Prostate gland (tissue), 2 donors: ENCODE measurements around the gene EXO5.

Source experiments
- POLR2A ChIP-seq: fragments of 450-650 bp; IDR thresholded peaks from one replicate; pipeline ENCODE4 v1.6.1; 2016; ENCODE audit warnings: antibody characterized with exemption, mild to moderate bottlenecking
- TF ChIP-seq, protein P1 (sequence below), 4 experiments: fragments of 200-600 bp in 2 of 4; fragments of 450-650 bp in 2 of 4; sonication (generic) in 2 of 4; IDR thresholded peaks; 1 replicate in 3 of 4; 2 replicates in 1 of 4; pipeline ENCODE4 v1.5.1; 2016 to 2019; ENCODE audit warnings: antibody characterized with exemption in 4 of 4, mild to moderate bottlenecking in 2 of 4, moderate library complexity in 2 of 4

DNA sequence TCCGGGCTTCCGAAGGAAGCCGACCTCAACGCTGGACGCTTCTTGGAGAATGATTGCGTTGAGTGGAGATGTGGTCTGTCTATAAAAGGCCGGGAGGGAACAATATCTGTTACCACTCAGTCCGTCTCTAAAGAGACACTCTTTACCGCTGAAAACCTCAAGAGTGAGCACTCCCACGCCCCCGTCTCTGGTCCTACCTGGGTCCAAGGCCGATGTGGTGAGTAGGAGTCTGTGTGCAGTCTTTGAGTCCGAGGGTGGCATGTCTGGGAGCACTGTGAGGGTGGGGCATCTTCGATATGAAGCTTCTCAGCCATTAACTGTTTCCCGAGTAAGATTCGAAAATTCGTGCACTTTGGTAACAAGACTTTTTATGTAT is 30.9 kb upstream of the EXO5 start:
- TF ChIP-seq, protein P1, sequence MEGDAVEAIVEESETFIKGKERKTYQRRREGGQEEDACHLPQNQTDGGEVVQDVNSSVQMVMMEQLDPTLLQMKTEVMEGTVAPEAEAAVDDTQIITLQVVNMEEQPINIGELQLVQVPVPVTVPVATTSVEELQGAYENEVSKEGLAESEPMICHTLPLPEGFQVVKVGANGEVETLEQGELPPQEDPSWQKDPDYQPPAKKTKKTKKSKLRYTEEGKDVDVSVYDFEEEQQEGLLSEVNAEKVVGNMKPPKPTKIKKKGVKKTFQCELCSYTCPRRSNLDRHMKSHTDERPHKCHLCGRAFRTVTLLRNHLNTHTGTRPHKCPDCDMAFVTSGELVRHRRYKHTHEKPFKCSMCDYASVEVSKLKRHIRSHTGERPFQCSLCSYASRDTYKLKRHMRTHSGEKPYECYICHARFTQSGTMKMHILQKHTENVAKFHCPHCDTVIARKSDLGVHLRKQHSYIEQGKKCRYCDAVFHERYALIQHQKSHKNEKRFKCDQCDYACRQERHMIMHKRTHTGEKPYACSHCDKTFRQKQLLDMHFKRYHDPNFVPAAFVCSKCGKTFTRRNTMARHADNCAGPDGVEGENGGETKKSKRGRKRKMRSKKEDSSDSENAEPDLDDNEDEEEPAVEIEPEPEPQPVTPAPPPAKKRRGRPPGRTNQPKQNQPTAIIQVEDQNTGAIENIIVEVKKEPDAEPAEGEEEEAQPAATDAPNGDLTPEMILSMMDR (IDR thresholded peaks at IDR 0.05): no peak
- no peak for TF ChIP-seq POLR2A
